BJ (cell line): ENCODE measurements around the gene SAMD4B. TPM values are rescaled to one million over a fixed set of nuclear protein-coding genes. Genes with fewer than 3 reads are reported as not detected.

Experiments
- CTCF ChIA-PET: fragments of 350-600 bp; formaldehyde crosslinking; extraction: SDS; loops from one replicate; lab custom pipeline; 2021; ENCODE audit warnings: antibody characterized with exemption, inconsistent platforms; lab: Yijun Ruan, JAX
- POLR2A ChIA-PET: fragments of 300-600 bp; sonication (Branson Sonifier 250); formaldehyde crosslinking; extraction: SDS; loops from one replicate; lab custom pipeline; 2021; ENCODE audit warnings: antibody characterized with exemption; lab: Charles Lee
- DNase-seq: peaks from one replicate; pipeline ENCODE4 v3.0.0-alpha.2; 2011; ENCODE audit warnings: low read depth
- H3K27me3 ChIP-seq: 2 replicates; pipeline ENCODE4 v1.6.0; 2011; ENCODE audit warnings: low read length; ENCODE audit not compliant: control insufficient read depth, insufficient read depth
- H3K36me3 ChIP-seq: 2 replicates; pipeline ENCODE4 v1.5.1; 2011; ENCODE audit warnings: low read length; ENCODE audit not compliant: control insufficient read depth, insufficient read depth
- H3K4me3 ChIP-seq: 2 replicates; pipeline ENCODE4 v1.5.1; 2011; ENCODE audit warnings: low read depth, mild to moderate bottlenecking, control low read depth, low read length
- polyA plus RNA-seq: library from polyadenylated mRNA; depleted of rRNA; stranded (reverse); fragments of >200 nt; gene quantifications from 2 replicates; pipeline ENCODE4 v1.2.3, GENCODE V29; 2011
- TF ChIP-seq, protein P1 (sequence below): IDR thresholded peaks from 2 replicates; pipeline ENCODE4 v1.5.1; 2011; ENCODE audit warnings: low read depth, mild to moderate bottlenecking, control low read depth, inconsistent platforms, low read length, moderate library complexity; ENCODE audit not compliant: insufficient read depth

Gene SAMD4B
- polyA plus RNA-seq, 1 experiment = 75.7 TPM

DNA sequence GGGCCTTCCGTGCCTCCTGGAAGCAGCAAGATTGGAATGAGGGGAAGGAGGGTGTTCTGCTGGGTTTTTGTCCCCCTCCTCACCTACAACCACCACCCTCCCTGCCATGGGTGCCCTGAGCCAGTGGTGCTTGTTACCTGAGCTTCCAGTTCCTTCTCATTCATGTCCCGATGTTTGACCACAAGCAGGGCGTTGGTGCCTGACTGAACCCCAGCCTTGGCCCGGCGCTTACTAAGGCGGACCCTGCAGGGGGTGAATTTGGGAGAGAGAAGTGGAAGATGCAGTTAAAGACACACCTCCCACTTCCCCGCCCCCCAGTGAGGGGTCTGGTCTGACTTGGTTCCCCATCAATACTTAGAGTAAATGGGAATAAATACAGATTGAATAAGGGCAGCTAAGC, 44.3 kb downstream of the SAMD4B start:
- peaks cover 48% of the 10 kb centered on the region for H3K36me3 ChIP-seq
- ChIA-PET CTCF (interaction anchor here (1.5 kb wide), 1 partner anchor 12 kb away, joined by 4 read pairs; no protein-coding TSS in a partner anchor), POLR2A (no interaction called here)

DNA sequence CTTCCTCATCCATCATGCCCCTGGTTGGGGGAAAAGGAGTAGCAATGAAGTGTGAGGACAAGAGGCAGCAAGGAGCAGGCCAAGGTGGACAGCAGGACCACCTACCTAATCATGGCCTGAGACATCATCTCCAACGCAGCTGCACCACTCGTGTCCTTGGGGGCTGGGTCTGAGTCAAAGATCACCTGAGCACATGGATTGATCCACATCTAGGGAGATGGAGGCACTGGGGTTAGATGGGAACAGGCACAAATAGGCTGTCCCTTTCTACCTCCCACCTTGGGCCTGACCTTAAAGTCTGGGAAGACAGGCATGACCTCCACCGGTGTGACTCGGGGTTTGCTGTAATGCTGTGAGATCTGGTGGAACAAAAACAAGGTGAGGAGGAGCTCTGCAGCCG, 46.4 kb downstream of the SAMD4B start:
- no peak for DNase-seq
- TF ChIP-seq, protein P1, sequence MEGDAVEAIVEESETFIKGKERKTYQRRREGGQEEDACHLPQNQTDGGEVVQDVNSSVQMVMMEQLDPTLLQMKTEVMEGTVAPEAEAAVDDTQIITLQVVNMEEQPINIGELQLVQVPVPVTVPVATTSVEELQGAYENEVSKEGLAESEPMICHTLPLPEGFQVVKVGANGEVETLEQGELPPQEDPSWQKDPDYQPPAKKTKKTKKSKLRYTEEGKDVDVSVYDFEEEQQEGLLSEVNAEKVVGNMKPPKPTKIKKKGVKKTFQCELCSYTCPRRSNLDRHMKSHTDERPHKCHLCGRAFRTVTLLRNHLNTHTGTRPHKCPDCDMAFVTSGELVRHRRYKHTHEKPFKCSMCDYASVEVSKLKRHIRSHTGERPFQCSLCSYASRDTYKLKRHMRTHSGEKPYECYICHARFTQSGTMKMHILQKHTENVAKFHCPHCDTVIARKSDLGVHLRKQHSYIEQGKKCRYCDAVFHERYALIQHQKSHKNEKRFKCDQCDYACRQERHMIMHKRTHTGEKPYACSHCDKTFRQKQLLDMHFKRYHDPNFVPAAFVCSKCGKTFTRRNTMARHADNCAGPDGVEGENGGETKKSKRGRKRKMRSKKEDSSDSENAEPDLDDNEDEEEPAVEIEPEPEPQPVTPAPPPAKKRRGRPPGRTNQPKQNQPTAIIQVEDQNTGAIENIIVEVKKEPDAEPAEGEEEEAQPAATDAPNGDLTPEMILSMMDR = no peak
- Histone ChIP-seq H3K36me3 (peaks cover 36% of the 10 kb centered on the region), H3K27me3 (no peaks in the 10 kb centered on the region), H3K4me3 (no peak overlapping the region)
- POLR2A ChIA-PET = no interaction called here
- CTCF ChIA-PET = interaction anchor here (0.7 to 1.0 kb wide), 3 partner anchors 9 to 23 kb away, joined by 3 to 4 read pairs (median 4); partner anchors contain the start of gene PLEKHG2

More for the DNA sequence above, 44.3 kb downstream of the SAMD4B start:
- Histone ChIP-seq H3K27me3 (no peaks in the 10 kb centered on the region), H3K4me3 (no peak overlapping the region)
- DNase-seq = no peak
- TF ChIP-seq, protein P1 = no peak

DNA sequence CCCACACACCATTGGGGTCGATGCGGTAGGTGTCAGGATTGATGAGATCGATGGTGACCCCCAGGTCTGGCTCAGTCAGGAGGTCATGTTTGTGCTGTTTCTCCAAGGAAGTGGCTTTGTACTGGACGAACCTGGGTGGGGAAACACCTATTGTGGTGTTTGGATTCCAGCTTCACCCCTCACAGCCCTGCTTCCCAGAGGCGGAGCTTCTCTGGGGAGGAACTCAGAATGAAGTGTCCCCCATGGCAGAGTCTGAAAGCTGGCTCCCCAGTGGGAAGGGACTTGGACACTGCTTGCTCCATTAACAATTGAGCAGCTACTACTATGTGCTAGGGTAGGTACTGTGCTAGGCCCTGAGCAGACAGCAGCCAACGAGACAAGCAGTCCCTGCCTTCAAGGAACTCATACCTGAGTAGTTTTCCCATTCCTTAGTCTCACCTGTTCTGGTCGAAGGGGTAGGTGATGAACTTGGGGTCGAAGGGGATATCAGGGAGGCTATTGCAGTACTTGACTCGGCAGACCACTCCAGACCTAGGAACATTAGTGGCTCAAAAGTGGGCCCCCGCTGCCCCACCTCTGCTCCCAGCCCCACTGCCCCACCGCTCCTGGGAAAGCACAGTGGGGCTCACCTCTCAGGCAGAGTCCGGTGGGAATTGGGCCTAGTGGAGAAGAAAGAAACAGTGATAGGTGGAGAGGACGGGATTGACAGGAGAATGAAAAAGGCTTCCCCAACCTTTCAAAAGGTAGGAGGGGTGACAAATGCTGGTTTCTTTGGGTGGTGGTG, 47.6 kb downstream of the SAMD4B start:
- POLR2A ChIA-PET = no interaction called here
- TF ChIP-seq, protein P1 = no peak

DNA sequence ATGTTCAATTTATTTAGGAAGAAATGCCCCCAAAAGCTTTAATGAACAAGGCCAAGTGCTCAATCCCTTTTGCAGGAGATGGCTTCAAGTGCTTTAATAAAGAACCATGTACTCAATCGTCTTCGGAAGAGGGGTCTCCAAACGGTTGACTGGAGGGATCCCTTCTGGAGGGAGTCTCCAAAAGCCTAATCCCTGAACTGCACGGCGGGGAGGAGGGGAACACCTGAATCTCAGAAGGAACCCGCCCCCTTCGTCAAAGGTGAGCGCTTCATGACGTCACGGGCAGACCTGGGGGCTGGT, 48.2 kb downstream of the SAMD4B start:
- Histone ChIP-seq H3K4me3 (peak overlapping the region; percentile 100), H3K36me3 (peaks cover 30% of the 10 kb centered on the region), H3K27me3 (no peaks in the 10 kb centered on the region)
- CTCF ChIA-PET = interaction anchor here (1.0 to 2.2 kb wide), 5 partner anchors 21 to 63 kb away, joined by 3 to 10 read pairs (median 4); partner anchors contain the start of genes PLEKHG2 and SAMD4B
- TF ChIP-seq, protein P1 = no peak
- DNase-seq = no peak
- POLR2A ChIA-PET = interaction anchor here (0.5 to 1.4 kb wide), 5 partner anchors 16 to 49 kb away, joined by 4 to 11 read pairs (median 5); partner anchors contain the start of genes RPS16 and ZFP36

More for the DNA sequence above, 47.6 kb downstream of the SAMD4B start:
- Histone ChIP-seq H3K4me3 (peak overlapping the region; percentile 100), H3K27me3 (no peaks in the 10 kb centered on the region), H3K36me3 (peaks cover 32% of the 10 kb centered on the region)
- DNase-seq = no peak
- CTCF ChIA-PET = interaction anchor here (0.7 to 2.2 kb wide), 6 partner anchors 8 to 268 kb away, joined by 3 to 10 read pairs (median 4); partner anchors contain the start of genes PLEKHG2 and SAMD4B
